HEK293 (cell line): Measurements from ENCODE around the gene ZFYVE1.

ENCODE experiments used
- CTCF ChIP-seq: fragments of 450-650 bp; formaldehyde crosslinking; IDR thresholded peaks from 2 replicates; pipeline ENCODE4 v1.5.1; 2016; ENCODE audit warnings: missing biosample characterization, missing genetic modification characterization
- HIC1 ChIP-seq: fragments of 450-650 bp; formaldehyde crosslinking; IDR thresholded peaks from 2 replicates; pipeline ENCODE4 v1.5.1; 2016; ENCODE audit warnings: missing biosample characterization, missing genetic modification characterization
- ZNF121 ChIP-seq: fragments of 450-650 bp; formaldehyde crosslinking; IDR thresholded peaks from 2 replicates; pipeline ENCODE4 v1.5.1; 2016; ENCODE audit warnings: missing biosample characterization, missing genetic modification characterization
- ZNF155 ChIP-seq: fragments of 450-650 bp; formaldehyde crosslinking; IDR thresholded peaks from 2 replicates; pipeline ENCODE4 v1.5.1; 2016; ENCODE audit warnings: missing biosample characterization, missing genetic modification characterization
- ZNF211 ChIP-seq: fragments of 450-650 bp; formaldehyde crosslinking; IDR thresholded peaks from 2 replicates; pipeline ENCODE4 v1.5.1; 2016; ENCODE audit warnings: low read depth, missing biosample characterization, missing genetic modification characterization
- ZNF23 ChIP-seq: fragments of 450-650 bp; formaldehyde crosslinking; IDR thresholded peaks from 2 replicates; pipeline ENCODE4 v1.5.1; 2016; ENCODE audit warnings: missing biosample characterization, missing genetic modification characterization, borderline replicate concordance
- ZNF274 ChIP-seq, 2 experiments: fragments of 200-500 bp in 1 of 2; fragments of 450-650 bp in 1 of 2; sonication (Bioruptor generic) in 1 of 2; formaldehyde crosslinking in 1 of 2; IDR thresholded peaks; 2 replicates each; pipeline versions ENCODE4 v1.5.1 to v1.6.1; 2014 to 2016; ENCODE audit warnings: borderline replicate concordance in 1 of 2, inconsistent platforms in 1 of 2, low read length in 1 of 2, missing biosample characterization in 1 of 2, missing genetic modification characterization in 1 of 2
- ZNF311 ChIP-seq: fragments of 450-650 bp; formaldehyde crosslinking; IDR thresholded peaks from 2 replicates; pipeline ENCODE4 v1.5.1; 2017; ENCODE audit warnings: missing biosample characterization, missing genetic modification characterization, borderline replicate concordance
- ZNF362 ChIP-seq: fragments of 450-650 bp; formaldehyde crosslinking; IDR thresholded peaks from 2 replicates; pipeline ENCODE4 v1.5.1; 2016; ENCODE audit warnings: missing biosample characterization, missing genetic modification characterization
- ZNF501 ChIP-seq: fragments of 450-650 bp; formaldehyde crosslinking; IDR thresholded peaks from 2 replicates; pipeline ENCODE4 v1.5.1; 2016; ENCODE audit warnings: missing biosample characterization, missing genetic modification characterization
- ZNF639 ChIP-seq: fragments of 450-650 bp; formaldehyde crosslinking; IDR thresholded peaks from 2 replicates; pipeline ENCODE4 v1.5.1; 2016; ENCODE audit warnings: missing biosample characterization, missing genetic modification characterization
- ZNF704 ChIP-seq: fragments of 450-650 bp; formaldehyde crosslinking; IDR thresholded peaks from 2 replicates; pipeline ENCODE4 v1.5.1; 2016; ENCODE audit warnings: missing biosample characterization, missing genetic modification characterization

GRCh38 chr14:72939630-72940029 lies 87.3 kb downstream of the ZFYVE1 start:
- TF ChIP-seq CTCF (tag by site-specific recombination) (no peak), ZNF23 (no peak), ZNF639 (tag by site-specific recombination) (no peak), ZNF362 (no peak), ZNF274 (IDR thresholded peaks at IDR 0.05; ENCODE audit: low read length) (no peak), ZNF274 (tag by site-specific recombination; IDR thresholded peaks at IDR 0.05; ENCODE audit: borderline replicate concordance) (no peak), ZNF501 (no peak), ZNF121 (tag by site-specific recombination) (no peak), HIC1 (tag by site-specific recombination) (no peak), ZNF311 (tag by site-specific recombination) (no peak), ZNF155 (no peak), ZNF211 (tag by site-specific recombination) (no peak), ZNF704 (tag by site-specific recombination) (no peak)
